ENCODE measurements around the gene DYNLT2.

DNA sequence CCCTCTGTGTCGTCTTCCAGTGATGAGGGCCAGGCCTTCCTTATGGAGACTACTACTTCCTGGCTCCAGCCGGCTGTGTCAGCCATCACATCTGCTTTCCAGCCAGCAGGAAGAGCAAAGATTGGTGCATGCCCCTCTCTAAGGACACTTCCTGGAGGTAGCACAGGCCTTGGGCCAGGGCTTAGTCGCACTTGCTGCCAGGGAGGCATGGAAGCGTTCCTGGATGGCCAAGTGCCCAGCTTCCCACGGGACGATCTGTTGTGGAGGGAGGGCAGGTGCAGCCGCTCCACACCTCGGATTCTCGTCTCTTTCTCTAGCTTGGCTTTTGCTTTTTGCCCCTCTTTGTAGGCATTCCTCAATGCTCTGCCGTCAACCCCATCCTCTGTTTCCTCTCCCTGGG lies 11.9 kb upstream of the DYNLT2 start:
- TF ChIP-seq POLR2A (IDR thresholded peaks at IDR 0.05) = no peak
- TF ChIP-seq, protein P1, sequence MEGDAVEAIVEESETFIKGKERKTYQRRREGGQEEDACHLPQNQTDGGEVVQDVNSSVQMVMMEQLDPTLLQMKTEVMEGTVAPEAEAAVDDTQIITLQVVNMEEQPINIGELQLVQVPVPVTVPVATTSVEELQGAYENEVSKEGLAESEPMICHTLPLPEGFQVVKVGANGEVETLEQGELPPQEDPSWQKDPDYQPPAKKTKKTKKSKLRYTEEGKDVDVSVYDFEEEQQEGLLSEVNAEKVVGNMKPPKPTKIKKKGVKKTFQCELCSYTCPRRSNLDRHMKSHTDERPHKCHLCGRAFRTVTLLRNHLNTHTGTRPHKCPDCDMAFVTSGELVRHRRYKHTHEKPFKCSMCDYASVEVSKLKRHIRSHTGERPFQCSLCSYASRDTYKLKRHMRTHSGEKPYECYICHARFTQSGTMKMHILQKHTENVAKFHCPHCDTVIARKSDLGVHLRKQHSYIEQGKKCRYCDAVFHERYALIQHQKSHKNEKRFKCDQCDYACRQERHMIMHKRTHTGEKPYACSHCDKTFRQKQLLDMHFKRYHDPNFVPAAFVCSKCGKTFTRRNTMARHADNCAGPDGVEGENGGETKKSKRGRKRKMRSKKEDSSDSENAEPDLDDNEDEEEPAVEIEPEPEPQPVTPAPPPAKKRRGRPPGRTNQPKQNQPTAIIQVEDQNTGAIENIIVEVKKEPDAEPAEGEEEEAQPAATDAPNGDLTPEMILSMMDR (IDR thresholded peaks at IDR 0.05) = no peak

All from esophagus squamous epithelium (tissue), 4 donors.